ENCODE data around the gene CTNNBL1.

- TF ChIP-seq CTCF (IDR thresholded peaks at IDR 0.05) (no peak), POLR2A (IDR thresholded peaks at IDR 0.05) (no peak)
Observed at GRCh38 chr20:37845878-37846277, 152.0 kb downstream of the CTNNBL1 start.

Data from testis (tissue), 2 donors.